ENCODE results near the gene PKN1. TPM values are rescaled to one million over a fixed set of nuclear protein-coding genes. Genes with fewer than 3 reads are reported as not detected.

Gene PKN1
- total and polyA plus RNA-seq, 2 donors (not counting 1 experiment from before 2014, with no cell fraction given), result 114 to 171 TPM

DNA sequence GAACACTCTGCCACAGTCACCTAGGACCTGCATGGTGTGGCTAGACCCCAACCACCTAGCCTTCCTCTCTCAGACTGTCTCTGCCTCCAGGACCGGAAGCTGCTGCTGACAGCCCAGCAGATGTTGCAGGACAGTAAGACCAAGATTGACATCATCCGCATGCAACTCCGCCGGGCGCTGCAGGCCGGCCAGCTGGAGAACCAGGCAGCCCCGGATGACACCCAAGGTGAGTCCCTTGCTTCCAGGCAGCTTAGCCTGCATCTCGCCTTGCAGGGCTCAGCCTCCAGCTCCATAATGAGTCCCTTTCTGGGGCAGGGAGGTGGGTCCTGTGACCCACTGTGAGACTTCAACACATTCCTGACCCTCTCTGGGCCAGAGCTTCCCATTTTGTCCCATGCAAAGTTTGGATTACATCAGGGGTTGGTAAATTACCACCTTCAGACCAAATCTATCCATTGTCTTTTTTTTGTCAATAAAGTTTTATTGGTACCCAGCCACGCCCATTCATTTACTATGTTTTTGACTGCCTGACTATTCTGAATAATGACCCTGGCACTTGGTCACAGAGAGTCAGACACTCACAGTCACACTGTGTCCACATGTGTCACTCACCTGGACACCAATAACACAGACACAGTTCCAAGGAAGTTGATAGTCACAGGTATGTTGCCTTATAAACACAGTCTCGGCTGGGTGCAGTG lies 13.4 kb downstream of the PKN1 start:
- Histone ChIP-seq H3K9ac (ENCODE audit: low read length) (no peak overlapping the region), H3K27me3 (replicated peaks in 1 of 4; ENCODE audit: control extremely low read depth in 1 of 4, control insufficient read depth in 3 of 4, insufficient read depth in 4 of 4, low read length in 3 of 4) (no peaks in the 10 kb centered on the region), H3K4me2 (replicated peaks; ENCODE audit: low read depth, low read length, poor library complexity, severe bottlenecking) (no peak overlapping the region), H3K4me1 (ENCODE audit: control insufficient read depth in 2 of 2, insufficient read depth in 2 of 2, low read length in 2 of 2) (no peaks in the 10 kb centered on the region), H3K36me3 (replicated peaks in 1 of 2; ENCODE audit: control extremely low read depth in 1 of 2, control insufficient read depth in 1 of 2, extremely low read depth in 1 of 2, insufficient read depth in 2 of 2, low read length in 1 of 2) (peaks cover 10 to 89% of the 10 kb centered on the region in 2 experiments), H3K27ac (ENCODE audit: low read length in 2 of 2) (no peak overlapping the region), H3K4me3 (ENCODE audit: control extremely low read depth in 1 of 5, extremely low read depth in 1 of 5, insufficient read depth in 1 of 5, low read depth in 2 of 5, low read length in 4 of 5) (no peak overlapping the region), H3K9me3 (ENCODE audit: control extremely low read depth in 1 of 3, control insufficient read depth in 2 of 3, insufficient read depth in 1 of 3, low read length in 2 of 3) (peaks cover 0 to 3% (median 0%) of the 10 kb centered on the region in 3 donors), H2AFZ (ENCODE audit: insufficient read depth, low read depth, low read length, poor library complexity, severe bottlenecking) (no peak overlapping the region), H3K79me2 (ENCODE audit: control insufficient read depth, insufficient read depth, low read length) (peaks cover 81% of the 10 kb centered on the region), H4K20me1 (ENCODE audit: control insufficient read depth, insufficient read depth, low read length, poor library complexity, severe bottlenecking) (peaks cover 50% of the 10 kb centered on the region)
- intact Hi-C loops (cut with micrococcal nuclease), result no loop called here
- H3K4me3 Mint-ChIP-seq, result no peak overlapping the region
- ATAC-seq (ENCODE audit: low read depth), result no peak
- WGBS (ENCODE audit: insufficient coverage), result 99% methylated on average over 10 of the region's 10 CpGs
- no peak for TF ChIP-seq EZH2 (IDR thresholded peaks at IDR 0.05; ENCODE audit: borderline replicate concordance, insufficient read depth, low read depth, low read length, poor library complexity, severe bottlenecking)
- TF ChIP-seq, protein P1, sequence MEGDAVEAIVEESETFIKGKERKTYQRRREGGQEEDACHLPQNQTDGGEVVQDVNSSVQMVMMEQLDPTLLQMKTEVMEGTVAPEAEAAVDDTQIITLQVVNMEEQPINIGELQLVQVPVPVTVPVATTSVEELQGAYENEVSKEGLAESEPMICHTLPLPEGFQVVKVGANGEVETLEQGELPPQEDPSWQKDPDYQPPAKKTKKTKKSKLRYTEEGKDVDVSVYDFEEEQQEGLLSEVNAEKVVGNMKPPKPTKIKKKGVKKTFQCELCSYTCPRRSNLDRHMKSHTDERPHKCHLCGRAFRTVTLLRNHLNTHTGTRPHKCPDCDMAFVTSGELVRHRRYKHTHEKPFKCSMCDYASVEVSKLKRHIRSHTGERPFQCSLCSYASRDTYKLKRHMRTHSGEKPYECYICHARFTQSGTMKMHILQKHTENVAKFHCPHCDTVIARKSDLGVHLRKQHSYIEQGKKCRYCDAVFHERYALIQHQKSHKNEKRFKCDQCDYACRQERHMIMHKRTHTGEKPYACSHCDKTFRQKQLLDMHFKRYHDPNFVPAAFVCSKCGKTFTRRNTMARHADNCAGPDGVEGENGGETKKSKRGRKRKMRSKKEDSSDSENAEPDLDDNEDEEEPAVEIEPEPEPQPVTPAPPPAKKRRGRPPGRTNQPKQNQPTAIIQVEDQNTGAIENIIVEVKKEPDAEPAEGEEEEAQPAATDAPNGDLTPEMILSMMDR (IDR thresholded peaks at IDR 0.05), result no peak
- H3K4me1 Mint-ChIP-seq, result peaks cover 10% of the 10 kb centered on the region
- POLR2A ChIA-PET, result no interaction called here
- no peaks in the 10 kb centered on the region for H3K9me3 Mint-ChIP-seq (ENCODE audit: insufficient read depth)
- no peak for DNase-seq
- H3K27me3 Mint-ChIP-seq, result no peaks in the 10 kb centered on the region
- no peak overlapping the region for H3K27ac Mint-ChIP-seq
- CTCF ChIA-PET, result interaction anchor here (1.1 to 1.4 kb wide), 2 partner anchors 14 to 85 kb away, joined by 3 read pairs; partner anchors contain the start of gene PKN1

DNA sequence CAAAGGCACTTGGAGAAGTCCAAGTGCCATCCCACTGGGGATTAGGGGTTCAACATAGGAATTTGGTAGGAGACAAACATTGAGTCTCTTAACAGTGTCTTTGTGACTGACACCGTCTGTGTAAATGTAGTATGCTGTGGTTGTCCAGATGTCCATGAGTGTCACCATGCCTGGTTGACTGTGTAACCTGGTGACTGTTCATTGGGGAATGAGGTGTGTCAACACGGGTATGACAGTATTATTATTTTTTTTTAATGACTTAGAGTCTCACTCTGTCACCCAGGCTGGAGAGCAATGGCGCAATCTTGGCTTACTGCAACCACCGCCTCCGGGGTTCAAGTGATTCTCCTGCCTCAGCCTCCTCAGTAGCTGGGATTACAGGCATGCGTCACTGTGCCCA lies 16.2 kb downstream of the PKN1 start:
- H4K20me1 ChIP-seq (ENCODE audit: control insufficient read depth, insufficient read depth, low read length, poor library complexity, severe bottlenecking), result peaks cover 49% of the 10 kb centered on the region
- ATAC-seq (ENCODE audit: low read depth), result no peak
- peaks cover 59% of the 10 kb centered on the region for H3K79me2 ChIP-seq (ENCODE audit: control insufficient read depth, insufficient read depth, low read length)
- no peak overlapping the region for H3K4me2 ChIP-seq (replicated peaks; ENCODE audit: low read depth, low read length, poor library complexity, severe bottlenecking)
- peaks cover 3 to 77% of the 10 kb centered on the region in 2 experiments for H3K36me3 ChIP-seq (replicated peaks in 1 of 2; ENCODE audit: control extremely low read depth in 1 of 2, control insufficient read depth in 1 of 2, extremely low read depth in 1 of 2, insufficient read depth in 2 of 2, low read length in 1 of 2)
- no peak for DNase-seq
- WGBS (ENCODE audit: insufficient coverage), result 98% methylated on average over 6 of the region's 6 CpGs
- H2AFZ ChIP-seq (ENCODE audit: insufficient read depth, low read depth, low read length, poor library complexity, severe bottlenecking), result no peak overlapping the region
- Mint-ChIP-seq H3K9me3 (ENCODE audit: insufficient read depth) (no peaks in the 10 kb centered on the region), H3K27ac (no peak overlapping the region), H3K27me3 (no peaks in the 10 kb centered on the region), H3K4me1 (peaks cover 3% of the 10 kb centered on the region), H3K4me3 (no peak overlapping the region)
- H3K9me3 ChIP-seq (ENCODE audit: control extremely low read depth in 1 of 3, control insufficient read depth in 2 of 3, insufficient read depth in 1 of 3, low read length in 2 of 3), result peaks cover 0 to 3% (median 0%) of the 10 kb centered on the region in 3 donors
- no peak overlapping the region for H3K27ac ChIP-seq (ENCODE audit: low read length in 2 of 2)
- POLR2A ChIA-PET, result no interaction called here
- TF ChIP-seq EZH2 (IDR thresholded peaks at IDR 0.05; ENCODE audit: borderline replicate concordance, insufficient read depth, low read depth, low read length, poor library complexity, severe bottlenecking), result no peak
- TF ChIP-seq, protein P1 (IDR thresholded peaks at IDR 0.05), result no peak
- CTCF ChIA-PET, result no interaction called here
- intact Hi-C loops (cut with micrococcal nuclease), result no loop called here
- H3K9ac ChIP-seq (ENCODE audit: low read length), result no peak overlapping the region
- H3K4me3 ChIP-seq (ENCODE audit: control extremely low read depth in 1 of 5, extremely low read depth in 1 of 5, insufficient read depth in 1 of 5, low read depth in 2 of 5, low read length in 4 of 5), result no peak overlapping the region
- H3K4me1 ChIP-seq (ENCODE audit: control insufficient read depth in 2 of 2, insufficient read depth in 2 of 2, low read length in 2 of 2), result no peaks in the 10 kb centered on the region
- no peaks in the 10 kb centered on the region for H3K27me3 ChIP-seq (replicated peaks in 1 of 4; ENCODE audit: control extremely low read depth in 1 of 4, control insufficient read depth in 3 of 4, insufficient read depth in 4 of 4, low read length in 3 of 4)

All from B cell (primary cell).